Cardiac muscle cell (in vitro differentiated cells and primary cell): ENCODE results near the gene PRPF18. TPM values are rescaled to one million over a fixed set of nuclear protein-coding genes. Genes with fewer than 3 reads are reported as not detected.

ENCODE experiments used
- DNase-seq, 2 donors: peaks; one replicate each; pipeline versions ENCODE4 v3.0.0 to v3.0.0-alpha.2; 2010 to 2017; ENCODE audit warnings: low read depth in 1 of 2, low spot score in 1 of 2
- H3K27ac ChIP-seq: fragments of 200-600 bp; sonication (generic); 2 replicates; pipeline ENCODE4 v1.5.1; 2016
- H3K27me3 ChIP-seq: fragments of 200-600 bp; sonication (generic); 2 replicates; pipeline ENCODE4 v1.6.0; 2016; ENCODE audit warnings: control low read depth
- H3K36me3 ChIP-seq: fragments of 200-600 bp; sonication (generic); 2 replicates; pipeline ENCODE4 v1.5.1; 2016; ENCODE audit warnings: control low read depth
- H3K4me1 ChIP-seq: fragments of 200-600 bp; sonication (generic); 2 replicates; pipeline ENCODE4 v1.8.1; 2017; ENCODE audit warnings: low read depth, mild to moderate bottlenecking, mixed run types
- H3K4me3 ChIP-seq: fragments of 200-600 bp; sonication (generic); 2 replicates; pipeline ENCODE4 v1.5.1; 2016; ENCODE audit warnings: mild to moderate bottlenecking
- H3K9me3 ChIP-seq: fragments of 200-600 bp; sonication (generic); 2 replicates; pipeline ENCODE4 v1.5.1; 2017; ENCODE audit warnings: low read depth, mild to moderate bottlenecking, control low read depth
- polyA plus RNA-seq: library from polyadenylated mRNA; unstranded; fragments of >200 nt; fragmentation: Nextera tagmentation; extraction: Ambion mirVana; gene quantifications from 2 replicates; pipeline ENCODE4 v1.2.1, GENCODE V29; 2016
- total RNA-seq: library from RNA; depleted of rRNA; stranded (reverse); fragments of >200 nt; gene quantifications from 2 replicates; pipeline ENCODE4 v1.2.3, GENCODE V29; 2016
- TF ChIP-seq, protein P1 (sequence below): IDR thresholded peaks from 2 replicates; pipeline ENCODE4 v1.5.1; 2012; ENCODE audit warnings: low read depth, mild to moderate bottlenecking, low read length

PRPF18 gene
- total and polyA plus RNA-seq, 2 experiments from 2014 or later, result 17.2 to 17.3 TPM

DNA sequence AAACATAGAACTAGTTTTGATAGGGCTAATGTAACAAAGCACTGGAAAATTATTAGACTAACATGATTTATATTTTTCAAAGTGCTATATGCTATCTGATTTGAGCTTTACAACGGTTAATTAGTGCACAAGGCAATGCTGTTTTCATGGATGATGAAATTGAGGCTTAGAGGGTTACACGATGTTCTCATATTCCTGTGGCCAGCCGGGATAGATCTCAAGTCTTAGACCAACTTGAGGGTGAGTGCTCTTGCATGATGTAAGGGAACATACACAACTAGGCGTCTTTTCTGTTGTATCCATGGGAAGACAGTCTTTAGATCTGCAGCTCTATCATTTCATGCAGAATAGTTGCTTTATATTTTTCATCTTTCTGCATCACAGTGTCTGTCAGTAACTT, 4.1 kb downstream of the PRPF18 start:
- TF ChIP-seq, protein P1, sequence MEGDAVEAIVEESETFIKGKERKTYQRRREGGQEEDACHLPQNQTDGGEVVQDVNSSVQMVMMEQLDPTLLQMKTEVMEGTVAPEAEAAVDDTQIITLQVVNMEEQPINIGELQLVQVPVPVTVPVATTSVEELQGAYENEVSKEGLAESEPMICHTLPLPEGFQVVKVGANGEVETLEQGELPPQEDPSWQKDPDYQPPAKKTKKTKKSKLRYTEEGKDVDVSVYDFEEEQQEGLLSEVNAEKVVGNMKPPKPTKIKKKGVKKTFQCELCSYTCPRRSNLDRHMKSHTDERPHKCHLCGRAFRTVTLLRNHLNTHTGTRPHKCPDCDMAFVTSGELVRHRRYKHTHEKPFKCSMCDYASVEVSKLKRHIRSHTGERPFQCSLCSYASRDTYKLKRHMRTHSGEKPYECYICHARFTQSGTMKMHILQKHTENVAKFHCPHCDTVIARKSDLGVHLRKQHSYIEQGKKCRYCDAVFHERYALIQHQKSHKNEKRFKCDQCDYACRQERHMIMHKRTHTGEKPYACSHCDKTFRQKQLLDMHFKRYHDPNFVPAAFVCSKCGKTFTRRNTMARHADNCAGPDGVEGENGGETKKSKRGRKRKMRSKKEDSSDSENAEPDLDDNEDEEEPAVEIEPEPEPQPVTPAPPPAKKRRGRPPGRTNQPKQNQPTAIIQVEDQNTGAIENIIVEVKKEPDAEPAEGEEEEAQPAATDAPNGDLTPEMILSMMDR, result no peak
- Histone ChIP-seq H3K27me3 (no peaks in the 10 kb centered on the region), H3K36me3 (peaks cover 2% of the 10 kb centered on the region), H3K27ac (no peak overlapping the region), H3K4me1 (peaks cover 6% of the 10 kb centered on the region), H3K9me3 (no peaks in the 10 kb centered on the region), H3K4me3 (no peak overlapping the region)
- no peak for DNase-seq

DNA sequence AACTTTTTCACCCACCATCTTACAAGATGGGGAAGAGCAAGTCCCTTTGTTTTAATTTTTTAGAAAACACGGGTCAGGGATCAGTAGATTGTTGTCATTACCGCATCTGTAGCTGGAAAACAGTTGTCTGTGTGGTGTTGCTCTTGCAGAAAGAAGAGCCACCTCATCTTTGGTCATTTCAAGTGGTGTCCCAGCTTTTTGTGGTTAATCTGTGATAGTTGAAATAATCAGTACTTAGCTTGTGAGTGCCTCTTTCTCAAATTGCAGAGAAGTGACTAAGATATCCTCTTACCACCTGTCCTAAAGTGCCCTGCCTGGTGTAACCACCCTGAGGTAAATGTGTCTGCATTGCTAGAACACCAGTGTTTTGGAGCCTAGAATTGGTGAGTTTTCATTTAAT, 5.5 kb downstream of the PRPF18 start:
- Histone ChIP-seq H3K36me3 (peaks cover 2% of the 10 kb centered on the region), H3K9me3 (no peaks in the 10 kb centered on the region), H3K4me1 (peaks cover 6% of the 10 kb centered on the region), H3K27me3 (no peaks in the 10 kb centered on the region), H3K27ac (no peak overlapping the region), H3K4me3 (no peak overlapping the region)
- no peak for DNase-seq
- TF ChIP-seq, protein P1, result no peak

DNA sequence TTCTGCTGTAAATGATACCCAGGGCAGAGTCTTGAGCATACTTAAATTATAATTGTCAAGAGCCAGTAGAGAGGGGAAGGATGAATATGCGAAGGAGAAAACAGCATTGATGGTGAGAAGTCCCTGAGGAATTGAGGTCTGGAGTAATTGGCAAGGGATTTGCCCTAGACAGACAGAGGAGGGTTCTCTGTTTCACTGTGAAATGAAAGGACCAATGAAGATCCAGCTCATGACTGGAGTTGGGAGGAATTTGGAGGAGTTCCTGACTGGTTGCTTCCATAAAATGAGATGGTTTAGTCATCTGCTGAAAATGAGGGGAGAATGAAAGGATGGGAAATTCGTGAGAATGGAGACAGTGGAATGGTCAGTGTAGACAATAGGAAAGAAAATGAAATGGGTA, 6.8 kb downstream of the PRPF18 start:
- no peaks in the 10 kb centered on the region for H3K9me3 ChIP-seq
- no peak overlapping the region for H3K4me3 ChIP-seq
- no peaks in the 10 kb centered on the region for H3K4me1 ChIP-seq
- H3K27ac ChIP-seq, result no peak overlapping the region
- TF ChIP-seq, protein P1, result no peak
- no peaks in the 10 kb centered on the region for H3K27me3 ChIP-seq
- peaks cover 6% of the 10 kb centered on the region for H3K36me3 ChIP-seq
- peak in 1 of 2 donors; percentile 39 for DNase-seq

DNA sequence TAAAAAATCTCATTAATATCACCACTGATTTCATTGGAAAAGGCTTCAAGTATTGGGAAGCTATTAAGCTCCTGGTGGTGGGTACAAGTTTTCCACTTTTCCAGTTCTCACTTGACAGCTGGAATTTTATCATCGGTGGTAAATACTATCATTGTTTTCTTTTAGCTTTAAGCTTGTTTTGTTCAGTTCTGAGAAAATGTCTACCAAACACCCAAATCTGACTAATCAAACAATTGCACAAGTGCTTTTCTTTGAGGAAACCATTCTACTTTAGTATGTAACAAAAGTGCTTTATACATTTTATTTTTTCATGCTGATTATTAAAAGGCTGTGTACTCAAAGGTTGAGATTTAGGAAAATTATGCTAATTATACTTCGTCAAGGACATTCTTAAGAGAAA, 7.9 kb downstream of the PRPF18 start:
- H3K27ac ChIP-seq, result no peak overlapping the region
- no peak overlapping the region for H3K4me3 ChIP-seq
- H3K36me3 ChIP-seq, result peaks cover 6% of the 10 kb centered on the region
- TF ChIP-seq, protein P1, result no peak
- DNase-seq, result peak in 1 of 2 donors; percentile 11
- no peaks in the 10 kb centered on the region for H3K9me3 ChIP-seq
- H3K27me3 ChIP-seq, result no peaks in the 10 kb centered on the region
- H3K4me1 ChIP-seq, result no peaks in the 10 kb centered on the region

DNA sequence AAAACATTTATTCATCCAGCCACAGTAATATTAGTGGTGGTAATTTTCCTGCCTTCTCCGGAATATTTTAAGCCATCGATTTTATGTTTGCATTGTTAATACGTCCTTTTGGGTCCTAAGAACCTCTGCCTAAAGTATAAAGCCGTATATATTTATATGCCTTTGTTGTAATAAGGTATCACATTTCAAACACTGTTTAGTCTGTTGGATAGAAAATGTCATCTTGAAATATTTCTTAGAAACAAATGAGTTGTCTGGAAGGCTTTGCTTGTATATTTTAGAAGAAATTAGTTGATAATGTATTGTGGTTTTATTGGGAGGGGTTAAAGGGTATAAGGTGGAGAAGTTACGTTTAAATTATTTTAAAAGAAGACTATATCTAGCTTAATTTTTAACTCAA, 11.1 kb downstream of the PRPF18 start:
- DNase-seq, result no peak
- Histone ChIP-seq H3K36me3 (peaks cover 22% of the 10 kb centered on the region), H3K4me1 (no peaks in the 10 kb centered on the region), H3K27ac (no peak overlapping the region), H3K27me3 (no peaks in the 10 kb centered on the region), H3K9me3 (no peaks in the 10 kb centered on the region), H3K4me3 (no peak overlapping the region)
- TF ChIP-seq, protein P1, result no peak

DNA sequence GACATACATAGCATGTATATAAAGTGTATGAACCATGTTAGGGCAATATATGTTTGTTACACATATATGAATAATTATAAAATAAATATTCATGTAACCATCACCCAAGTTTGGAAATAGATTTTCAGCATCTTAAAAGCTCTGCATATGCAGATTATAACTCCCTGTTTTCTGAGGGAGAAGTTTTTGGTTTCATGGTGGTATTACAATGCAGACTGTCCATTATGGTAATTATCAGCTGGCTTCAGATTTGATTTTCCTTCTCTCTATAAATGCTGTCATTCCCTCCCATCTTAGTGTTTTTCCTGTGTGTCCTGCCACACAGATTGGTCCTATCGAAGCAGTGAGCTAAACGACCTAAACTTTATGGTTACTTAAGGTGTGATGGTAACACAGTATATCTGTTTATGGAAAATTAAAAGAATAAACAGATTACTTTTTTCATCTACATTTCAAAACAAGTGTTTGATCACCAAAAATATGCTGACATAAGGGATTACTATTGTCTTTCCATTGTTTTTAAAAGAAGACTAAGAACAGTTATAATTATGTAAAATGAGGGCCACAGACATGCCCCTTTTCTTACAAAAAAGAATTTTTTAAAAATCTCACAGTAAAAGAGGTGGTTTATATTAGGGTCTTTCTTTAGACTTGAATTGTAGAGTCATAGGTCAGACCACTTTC, 17.7 kb downstream of the PRPF18 start:
- DNase-seq, result no peak
- H3K36me3 ChIP-seq, result peaks cover 18% of the 10 kb centered on the region
- TF ChIP-seq, protein P1, result no peak
- no peak overlapping the region for H3K27ac ChIP-seq
- H3K27me3 ChIP-seq, result no peaks in the 10 kb centered on the region
- no peak overlapping the region for H3K4me3 ChIP-seq
- no peaks in the 10 kb centered on the region for H3K9me3 ChIP-seq
- H3K4me1 ChIP-seq, result no peaks in the 10 kb centered on the region
